ENCODE results near the gene CHCHD3.

CHCHD3 gene

DNA sequence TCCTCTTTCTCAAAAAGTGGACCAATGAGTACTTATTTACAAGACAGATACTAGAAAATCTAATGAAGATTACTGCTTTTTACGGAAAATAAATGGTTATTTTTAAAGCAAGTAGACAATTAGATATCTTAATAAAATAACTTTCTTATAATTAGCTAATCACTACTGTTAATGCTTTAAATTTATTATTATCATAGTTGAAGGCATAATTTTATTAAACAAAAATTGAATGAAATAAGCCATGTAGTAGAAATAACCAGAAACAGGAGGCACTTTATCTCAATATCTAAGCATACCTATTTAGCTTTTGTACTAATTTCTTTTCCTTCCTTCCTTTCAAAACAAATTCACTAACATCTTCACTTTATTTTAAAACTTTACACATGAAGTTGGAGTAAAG, 134.9 kb downstream of the CHCHD3 start:
- H3F3A ChIP-seq (ENCODE audit: low read depth): no peaks in the 10 kb centered on the region
- TF ChIP-seq, protein P1, sequence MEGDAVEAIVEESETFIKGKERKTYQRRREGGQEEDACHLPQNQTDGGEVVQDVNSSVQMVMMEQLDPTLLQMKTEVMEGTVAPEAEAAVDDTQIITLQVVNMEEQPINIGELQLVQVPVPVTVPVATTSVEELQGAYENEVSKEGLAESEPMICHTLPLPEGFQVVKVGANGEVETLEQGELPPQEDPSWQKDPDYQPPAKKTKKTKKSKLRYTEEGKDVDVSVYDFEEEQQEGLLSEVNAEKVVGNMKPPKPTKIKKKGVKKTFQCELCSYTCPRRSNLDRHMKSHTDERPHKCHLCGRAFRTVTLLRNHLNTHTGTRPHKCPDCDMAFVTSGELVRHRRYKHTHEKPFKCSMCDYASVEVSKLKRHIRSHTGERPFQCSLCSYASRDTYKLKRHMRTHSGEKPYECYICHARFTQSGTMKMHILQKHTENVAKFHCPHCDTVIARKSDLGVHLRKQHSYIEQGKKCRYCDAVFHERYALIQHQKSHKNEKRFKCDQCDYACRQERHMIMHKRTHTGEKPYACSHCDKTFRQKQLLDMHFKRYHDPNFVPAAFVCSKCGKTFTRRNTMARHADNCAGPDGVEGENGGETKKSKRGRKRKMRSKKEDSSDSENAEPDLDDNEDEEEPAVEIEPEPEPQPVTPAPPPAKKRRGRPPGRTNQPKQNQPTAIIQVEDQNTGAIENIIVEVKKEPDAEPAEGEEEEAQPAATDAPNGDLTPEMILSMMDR (conservative IDR thresholded peaks at IDR 0.05; ENCODE audit: low read length): no peak
- TF ChIP-seq EZH2phosphoT487 (IDR thresholded peaks at IDR 0.05; ENCODE audit: borderline replicate concordance): no peak

DNA sequence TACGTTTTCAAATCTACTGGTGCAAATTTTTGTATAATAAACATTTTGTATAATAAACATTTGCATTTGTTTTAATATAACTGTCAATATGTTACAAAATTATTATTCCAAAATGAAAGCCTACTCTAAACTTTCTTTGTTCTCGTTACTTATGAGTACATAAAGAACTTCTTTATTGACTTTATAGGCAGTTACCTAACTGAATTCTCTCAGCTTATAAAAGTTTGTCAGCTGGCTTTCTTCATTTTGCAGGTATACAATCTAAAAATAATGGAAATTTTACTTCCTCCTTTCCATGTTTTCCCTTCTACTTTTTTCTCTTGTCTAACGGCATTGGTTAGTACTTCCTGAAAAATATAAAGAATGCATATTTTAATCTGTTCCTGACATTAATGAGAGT, 137.1 kb downstream of the CHCHD3 start:
- H3K9me3 ChIP-seq (ENCODE audit: insufficient read depth, low read depth, low read length): no peaks in the 10 kb centered on the region
- no peak overlapping the region for H3K4me3 ChIP-seq (ENCODE audit: low read length, poor library complexity, severe bottlenecking)
- no peaks in the 10 kb centered on the region for H3K79me2 ChIP-seq (ENCODE audit: insufficient read depth, low read length)

More for the DNA sequence above, 134.9 kb downstream of the CHCHD3 start:
- Histone ChIP-seq H3K79me2 (ENCODE audit: insufficient read depth, low read length) (no peaks in the 10 kb centered on the region), H3K9ac (ENCODE audit: low read depth, low read length, poor library complexity, severe bottlenecking) (no peak overlapping the region), H3K27me3 (ENCODE audit: insufficient read depth, low read length, poor library complexity, severe bottlenecking) (no peaks in the 10 kb centered on the region), H3K36me3 (ENCODE audit: insufficient read depth, low read length) (peaks cover 13% of the 10 kb centered on the region; the same call in 1 of the 2 replicates), H3K9me2 (replicated peaks; ENCODE audit: low read depth, low read length) (no peaks in the 10 kb centered on the region), H3K4me2 (ENCODE audit: low read depth, low read length, poor library complexity, severe bottlenecking) (no peak overlapping the region), H4K20me1 (ENCODE audit: insufficient read depth, low read length, poor library complexity, severe bottlenecking) (peaks cover 5% of the 10 kb centered on the region), H3K9me3 (ENCODE audit: insufficient read depth, low read depth, low read length) (no peaks in the 10 kb centered on the region), H3K4me3 (ENCODE audit: low read length, poor library complexity, severe bottlenecking) (no peak overlapping the region), H3K4me1 (ENCODE audit: insufficient read depth, low read length, poor library complexity, severe bottlenecking) (peaks cover 6% of the 10 kb centered on the region), H2AFZ (ENCODE audit: low read length) (no peak overlapping the region)

DNA sequence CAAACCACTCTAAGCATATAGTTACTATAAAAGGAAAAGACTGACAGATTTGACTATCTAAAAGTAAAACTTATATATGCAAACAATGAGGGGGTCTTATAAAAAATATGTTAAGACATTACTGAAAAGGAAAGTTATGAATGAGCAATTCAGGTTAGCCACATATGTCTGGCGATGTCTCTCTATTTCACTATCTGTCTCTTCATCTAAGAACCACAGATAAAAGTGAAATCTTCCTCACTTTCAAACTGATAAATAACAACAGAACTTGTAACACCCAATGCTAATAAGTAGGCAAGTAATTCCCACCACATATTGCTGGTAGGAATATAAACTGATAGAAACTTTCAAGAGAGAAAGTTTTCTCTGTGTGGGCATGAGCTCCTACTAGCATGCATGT, 138.2 kb downstream of the CHCHD3 start:
- H3K9me2 ChIP-seq (replicated peaks; ENCODE audit: low read depth, low read length): no peaks in the 10 kb centered on the region
- H3K4me1 ChIP-seq (ENCODE audit: insufficient read depth, low read length, poor library complexity, severe bottlenecking): peaks cover 15% of the 10 kb centered on the region
- H4K20me1 ChIP-seq (ENCODE audit: insufficient read depth, low read length, poor library complexity, severe bottlenecking): peaks cover 5% of the 10 kb centered on the region
- peaks cover 3% of the 10 kb centered on the region; the same call in 1 of the 2 replicates for H3K36me3 ChIP-seq (ENCODE audit: insufficient read depth, low read length)
- H3K79me2 ChIP-seq (ENCODE audit: insufficient read depth, low read length): no peaks in the 10 kb centered on the region
- H2AFZ ChIP-seq (ENCODE audit: low read length): no peak overlapping the region
- H3K9ac ChIP-seq (ENCODE audit: low read depth, low read length, poor library complexity, severe bottlenecking): no peak overlapping the region
- H3K9me3 ChIP-seq (ENCODE audit: insufficient read depth, low read depth, low read length): no peaks in the 10 kb centered on the region
- H3F3A ChIP-seq (ENCODE audit: low read depth): no peaks in the 10 kb centered on the region
- H3K27me3 ChIP-seq (ENCODE audit: insufficient read depth, low read length, poor library complexity, severe bottlenecking): no peaks in the 10 kb centered on the region
- no peak overlapping the region for H3K4me2 ChIP-seq (ENCODE audit: low read depth, low read length, poor library complexity, severe bottlenecking)
- TF ChIP-seq, protein P1 (conservative IDR thresholded peaks at IDR 0.05; ENCODE audit: low read length): no peak
- TF ChIP-seq EZH2phosphoT487 (IDR thresholded peaks at IDR 0.05; ENCODE audit: borderline replicate concordance): no peak
- H3K4me3 ChIP-seq (ENCODE audit: low read length, poor library complexity, severe bottlenecking): no peak overlapping the region

More for the DNA sequence above, 137.1 kb downstream of the CHCHD3 start:
- peaks cover 5% of the 10 kb centered on the region for H4K20me1 ChIP-seq (ENCODE audit: insufficient read depth, low read length, poor library complexity, severe bottlenecking)
- TF ChIP-seq EZH2phosphoT487 (IDR thresholded peaks at IDR 0.05; ENCODE audit: borderline replicate concordance): no peak
- TF ChIP-seq, protein P1 (conservative IDR thresholded peaks at IDR 0.05; ENCODE audit: low read length): no peak
- no peaks in the 10 kb centered on the region for H3K9me2 ChIP-seq (replicated peaks; ENCODE audit: low read depth, low read length)
- peaks cover 10% of the 10 kb centered on the region; the same call in 1 of the 2 replicates for H3K36me3 ChIP-seq (ENCODE audit: insufficient read depth, low read length)
- no peaks in the 10 kb centered on the region for H3K27me3 ChIP-seq (ENCODE audit: insufficient read depth, low read length, poor library complexity, severe bottlenecking)
- no peak overlapping the region for H2AFZ ChIP-seq (ENCODE audit: low read length)
- no peaks in the 10 kb centered on the region for H3F3A ChIP-seq (ENCODE audit: low read depth)
- H3K4me1 ChIP-seq (ENCODE audit: insufficient read depth, low read length, poor library complexity, severe bottlenecking): peaks cover 15% of the 10 kb centered on the region
- H3K9ac ChIP-seq (ENCODE audit: low read depth, low read length, poor library complexity, severe bottlenecking): no peak overlapping the region
- no peak overlapping the region for H3K4me2 ChIP-seq (ENCODE audit: low read depth, low read length, poor library complexity, severe bottlenecking)
